GM23338 (cell line): ENCODE results near the gene C6orf136. TPM values are rescaled to one million over a fixed set of nuclear protein-coding genes. Genes with fewer than 3 reads are reported as not detected.

Source experiments
- polyA plus RNA-seq: library from polyadenylated mRNA; unstranded; fragments of >200 nt; fragmentation: Nextera tagmentation; extraction: Ambion mirVana; gene quantifications from 2 replicates; pipeline ENCODE4 v1.2.1, GENCODE V29; 2016
- total RNA-seq: library from RNA; depleted of rRNA; stranded (reverse); fragments of >200 nt; shearing (Covaris generic); gene quantifications from 2 replicates; pipeline ENCODE4 v1.2.3, GENCODE V29; 2014; rRNA removed

C6orf136 gene
- total and polyA plus RNA-seq, 2 experiments from 2014 or later: 12.5 to 27.5 TPM

Other genes with a start within 250 kb of the C6orf136 start
- 36.0 and 44.2 TPM in 2 replicates for gene HLA-E, start 157.6 kb upstream of the C6orf136 start, total RNA-seq
- 15.6 and 15.9 TPM in 2 replicates for gene HLA-E, start 157.6 kb upstream of the C6orf136 start, polyA plus RNA-seq
- gene GNL1, start 90.6 kb upstream of the C6orf136 start, total RNA-seq: 29.6 and 42.5 TPM in 2 replicates
- gene GNL1, start 90.6 kb upstream of the C6orf136 start, polyA plus RNA-seq: 30.8 and 31.4 TPM in 2 replicates
- gene PRR3, start 89.8 kb upstream of the C6orf136 start, total RNA-seq: 7.5 and 15.2 TPM in 2 replicates
- gene PRR3, start 89.8 kb upstream of the C6orf136 start, polyA plus RNA-seq: 8.2 and 10.9 TPM in 2 replicates
- gene ABCF1, start 75.7 kb upstream of the C6orf136 start, total RNA-seq: 85.8 and 92.6 TPM in 2 replicates
- gene ABCF1, start 75.7 kb upstream of the C6orf136 start, polyA plus RNA-seq: 244 and 279 TPM in 2 replicates
- 41.0 and 41.3 TPM in 2 replicates for gene PPP1R10, start 29.9 kb upstream of the C6orf136 start, total RNA-seq
- 41.9 and 42.9 TPM in 2 replicates for gene PPP1R10, start 29.9 kb upstream of the C6orf136 start, polyA plus RNA-seq
- 49.1 and 49.2 TPM in 2 replicates for gene MRPS18B, start 29.3 kb upstream of the C6orf136 start, total RNA-seq
- gene MRPS18B, start 29.3 kb upstream of the C6orf136 start, polyA plus RNA-seq: 73.6 and 78.8 TPM in 2 replicates
- gene ATAT1, start 20.3 kb upstream of the C6orf136 start, total RNA-seq: 8.9 and 12.8 TPM in 2 replicates
- 20.6 and 23.0 TPM in 2 replicates for gene ATAT1, start 20.3 kb upstream of the C6orf136 start, polyA plus RNA-seq
- 30.8 and 31.3 TPM in 2 replicates for gene DHX16, start 25.9 kb downstream of the C6orf136 start, total RNA-seq
- gene DHX16, start 25.9 kb downstream of the C6orf136 start, polyA plus RNA-seq: 16.0 and 16.2 TPM in 2 replicates
- 18.2 and 19.2 TPM in 2 replicates for gene PPP1R18, start 39.5 kb downstream of the C6orf136 start, total RNA-seq
- 17.1 and 21.2 TPM in 2 replicates for gene PPP1R18, start 39.5 kb downstream of the C6orf136 start, polyA plus RNA-seq
- 11.3 and 13.8 TPM in 2 replicates for gene NRM, start 43.9 kb downstream of the C6orf136 start, total RNA-seq
- gene NRM, start 43.9 kb downstream of the C6orf136 start, polyA plus RNA-seq: 29.7 and 33.8 TPM in 2 replicates
- gene MDC1, start 70.1 kb downstream of the C6orf136 start, total RNA-seq: 28.9 and 32.7 TPM in 2 replicates
- 17.2 and 19.7 TPM in 2 replicates for gene MDC1, start 70.1 kb downstream of the C6orf136 start, polyA plus RNA-seq
- 1,591 and 1,704 TPM in 2 replicates for gene TUBB, start 73.2 kb downstream of the C6orf136 start, total RNA-seq
- 1,041 and 1,059 TPM in 2 replicates for gene TUBB, start 73.2 kb downstream of the C6orf136 start, polyA plus RNA-seq
- 70.4 and 94.5 TPM in 2 replicates for gene FLOT1, start 95.6 kb downstream of the C6orf136 start, total RNA-seq
- gene FLOT1, start 95.6 kb downstream of the C6orf136 start, polyA plus RNA-seq: 72.2 and 75.1 TPM in 2 replicates
- gene IER3, start 97.4 kb downstream of the C6orf136 start, total RNA-seq: 14.1 and 19.9 TPM in 2 replicates
- 21.2 and 23.3 TPM in 2 replicates for gene IER3, start 97.4 kb downstream of the C6orf136 start, polyA plus RNA-seq
- gene DDR1, start 237.4 kb downstream of the C6orf136 start, total RNA-seq: 140 and 154 TPM in 2 replicates
- 58.3 and 71.6 TPM in 2 replicates for gene DDR1, start 237.4 kb downstream of the C6orf136 start, polyA plus RNA-seq